Activated CD8-positive, alpha-beta T cell treated with anti-CD3 and anti-CD28 coated beads for 36 hours (primary cell): ENCODE measurements around the gene THPO. TPM values are rescaled to one million over a fixed set of nuclear protein-coding genes. Genes with fewer than 3 reads are reported as not detected.

ENCODE experiments used
- ATAC-seq: fragments of 200-7000 bp; cut with Tn5 transposase; one replicate; pipeline ENCODE4 v1.10.0; 2021; ENCODE audit warnings: mild to moderate bottlenecking, moderate library complexity
- CTCF ChIA-PET: fragments of 350-600 bp; sonication (Branson Sonifier 250); formaldehyde crosslinking; loops from one replicate; lab custom pipeline; 2021; ENCODE audit warnings: antibody characterized with exemption; lab: Charles Lee
- POLR2A ChIA-PET: fragments of 350-600 bp; sonication (Branson Sonifier 250); formaldehyde crosslinking; loops from one replicate; lab custom pipeline; 2021; ENCODE audit warnings: antibody characterized with exemption; lab: Charles Lee
- DNase-seq: peaks from one replicate; pipeline ENCODE4 v3.0.0-alpha.2; 2020
- H3K27ac Mint-ChIP-seq: one replicate; pipeline ENCODE4 v1.8.0; 2021; ENCODE audit warnings: mild to moderate bottlenecking, mixed read lengths
- H3K27me3 Mint-ChIP-seq: one replicate; pipeline ENCODE4 v1.8.0; 2021; ENCODE audit warnings: mixed read lengths
- H3K36me3 Mint-ChIP-seq: one replicate; pipeline ENCODE4 v1.8.0; 2021; ENCODE audit warnings: low read depth, mixed read lengths
- H3K4me1 Mint-ChIP-seq: one replicate; pipeline ENCODE4 v1.8.0; 2021; ENCODE audit warnings: low read depth, mixed read lengths
- H3K4me3 Mint-ChIP-seq: one replicate; pipeline ENCODE4 v1.8.0; 2021; ENCODE audit warnings: mild to moderate bottlenecking, moderate library complexity, mixed read lengths
- H3K9me3 Mint-ChIP-seq: one replicate; pipeline ENCODE4 v1.8.0; 2021; ENCODE audit warnings: mixed read lengths
- CTCF ChIP-seq: fragments of 200-600 bp; IDR thresholded peaks from one replicate; pipeline ENCODE4 v1.8.0; 2022; ENCODE audit warnings: antibody characterized with exemption, mild to moderate bottlenecking
- intact Hi-C: fragments of 100-400 bp; cut with micrococcal nuclease; formaldehyde crosslinking; loops from one replicate; pipeline ENCODE4 v1.10.0; 2022
- total RNA-seq, 2 experiments: library from RNA; stranded (reverse); gene quantifications; one replicate each; pipeline ENCODE4 v1.2.3, GENCODE V29; 2021

Gene THPO
- total RNA-seq, 2 experiments from 2014 or later, result not detected

DNA sequence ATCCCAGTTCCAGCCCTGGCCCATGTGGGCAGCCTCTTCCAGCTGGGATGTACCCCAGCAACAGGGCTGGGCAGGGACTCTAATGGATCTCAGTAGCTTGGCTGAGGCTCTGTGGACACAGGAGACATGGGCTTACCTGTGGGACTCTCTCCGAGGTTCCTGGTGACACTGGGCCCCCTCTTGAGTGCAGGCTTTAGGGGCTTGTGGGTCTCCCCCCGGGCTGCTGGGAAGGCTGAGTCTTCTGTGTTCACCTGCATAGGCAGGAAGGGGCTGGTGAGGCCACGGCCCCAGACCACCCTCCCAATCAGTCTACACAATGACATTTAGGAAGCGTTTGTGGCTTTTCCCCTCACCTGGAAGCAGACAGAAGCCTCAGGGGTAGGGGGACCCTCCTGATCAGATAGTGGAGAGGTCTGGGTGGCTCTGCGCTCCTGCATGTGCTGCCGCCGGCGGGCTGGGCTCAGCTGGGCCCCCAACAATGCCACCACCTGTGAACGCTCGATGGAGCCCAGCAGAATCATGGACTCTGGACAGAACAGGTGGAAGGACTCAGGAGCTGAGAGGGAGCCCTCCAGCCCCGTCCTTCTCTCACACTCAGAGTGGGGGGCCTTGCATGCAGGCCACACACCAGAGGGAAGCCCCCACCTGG is 25.0 kb downstream of the THPO start:
- CTCF ChIA-PET, result interaction anchor here (0.9 to 3.1 kb wide), 14 partner anchors 7 to 195 kb away, joined by 3 to 25 read pairs (median 5); partner anchors contain the start of gene FAM131A
- ATAC-seq (no peak), DNase-seq (no peak)
- Mint-ChIP-seq H3K36me3 (no peaks in the 10 kb centered on the region), H3K4me1 (peaks cover 4% of the 10 kb centered on the region), H3K27me3 (no peaks in the 10 kb centered on the region), H3K27ac (no peak overlapping the region), H3K9me3 (no peaks in the 10 kb centered on the region), H3K4me3 (no peak overlapping the region)
- POLR2A ChIA-PET, result interaction anchor here (1.3 to 2.0 kb wide), 2 partner anchors 14 to 161 kb away, joined by 3 to 8 read pairs; no protein-coding TSS in a partner anchor
- intact Hi-C loops, result no loop called here
- TF ChIP-seq CTCF, result no peak

GRCh38 chr3:184352149-184352785 is 25.7 kb downstream of the THPO start:
- DNase-seq, result no peak
- Mint-ChIP-seq H3K27ac (no peak overlapping the region), H3K36me3 (no peaks in the 10 kb centered on the region), H3K4me1 (peaks cover 4% of the 10 kb centered on the region), H3K4me3 (no peak overlapping the region), H3K27me3 (no peaks in the 10 kb centered on the region), H3K9me3 (no peaks in the 10 kb centered on the region)
- ChIA-PET CTCF (interaction anchor here (2.0 kb wide), 1 partner anchor 20 kb away, joined by 6 read pairs; no protein-coding TSS in a partner anchor), POLR2A (interaction anchor here (2.1 kb wide), 1 partner anchor 9 kb away, joined by 11 read pairs; the partner anchor contains the start of genes CLCN2 and POLR2H)
- TF ChIP-seq CTCF, result no peak
- no peak for ATAC-seq
- intact Hi-C loops, result no loop called here

- H3K27ac Mint-ChIP-seq, result no peak overlapping the region
- CTCF ChIA-PET, result interaction anchor here (2.0 kb wide), 1 partner anchor 20 kb away, joined by 6 read pairs; no protein-coding TSS in a partner anchor
Observed at GRCh38 chr3:184351511-184352148, 26.4 kb downstream of the THPO start.

GRCh38 chr3:184350618-184351017 is 27.4 kb downstream of the THPO start:
- intact Hi-C loops, result no loop called here
- Mint-ChIP-seq H3K4me3 (no peak overlapping the region), H3K4me1 (peaks cover 4% of the 10 kb centered on the region), H3K27me3 (no peaks in the 10 kb centered on the region), H3K36me3 (no peaks in the 10 kb centered on the region), H3K27ac (no peak overlapping the region), H3K9me3 (no peaks in the 10 kb centered on the region)
- ChIA-PET POLR2A (interaction anchor here (0.7 to 2.1 kb wide), 2 partner anchors 11 to 27 kb away, joined by 3 to 11 read pairs; partner anchors contain the start of genes CLCN2 and POLR2H), CTCF (interaction anchor here (1.0 kb wide), 1 partner anchor 193 kb away, joined by 3 read pairs; no protein-coding TSS in a partner anchor)
- TF ChIP-seq CTCF, result no peak
- DNase-seq (no peak), ATAC-seq (no peak)

More at GRCh38 chr3:184351511-184352148, 26.4 kb downstream of the THPO start:
- Mint-ChIP-seq H3K27me3 (no peaks in the 10 kb centered on the region), H3K4me3 (no peak overlapping the region), H3K36me3 (no peaks in the 10 kb centered on the region), H3K4me1 (peaks cover 4% of the 10 kb centered on the region), H3K9me3 (no peaks in the 10 kb centered on the region)
- POLR2A ChIA-PET, result interaction anchor here (2.1 kb wide), 1 partner anchor 10 kb away, joined by 11 read pairs; the partner anchor contains the start of genes CLCN2 and POLR2H
- intact Hi-C loops, result no loop called here
- TF ChIP-seq CTCF, result no peak
- DNase-seq (no peak), ATAC-seq (no peak)
